ENCODE results near the gene PARD3.

GRCh38 chr10:34792881-34793280 lies 22.2 kb downstream of the PARD3 start:
- TF ChIP-seq CTCF (IDR thresholded peaks at IDR 0.05), result no peak
- TF ChIP-seq POLR2A (IDR thresholded peaks at IDR 0.05), result no peak
